Transverse colon (tissue), 4 donors: ENCODE data around the gene DHDH.
"Not testable (repeated sequence)": the region's sequence is repeated elsewhere in the genome, so short reads cannot be mapped to it uniquely, and the experiment has no call there.

Experiments used
- POLR2A ChIP-seq: fragments of 450-650 bp; IDR thresholded peaks from one replicate; pipeline ENCODE4 v1.6.1; 2016; ENCODE audit warnings: antibody characterized with exemption, mild to moderate bottlenecking, moderate library complexity
- POLR2AphosphoS5 ChIP-seq, 3 donors: sonication (generic); formaldehyde crosslinking; IDR thresholded peaks; one replicate each; pipeline ENCODE4 v1.6.1; 2016; ENCODE audit warnings: antibody characterized with exemption in 3 of 3
- TF ChIP-seq, protein P1 (sequence below), 5 experiments: fragments of 200-600 bp in 3 of 5; fragments of 450-650 bp in 2 of 5; sonication (generic) in 3 of 5; IDR thresholded peaks; 1 replicate in 2 of 5; 2 replicates in 3 of 5; pipeline ENCODE4 v1.5.1; 2016 to 2017; ENCODE audit warnings: antibody characterized with exemption in 5 of 5, inconsistent platforms in 3 of 5, mild to moderate bottlenecking in 2 of 5, moderate library complexity in 1 of 5

- not testable (repeated sequence) for TF ChIP-seq POLR2A; POLR2AphosphoS5 (IDR thresholded peaks at IDR 0.05)
- TF ChIP-seq, protein P1, sequence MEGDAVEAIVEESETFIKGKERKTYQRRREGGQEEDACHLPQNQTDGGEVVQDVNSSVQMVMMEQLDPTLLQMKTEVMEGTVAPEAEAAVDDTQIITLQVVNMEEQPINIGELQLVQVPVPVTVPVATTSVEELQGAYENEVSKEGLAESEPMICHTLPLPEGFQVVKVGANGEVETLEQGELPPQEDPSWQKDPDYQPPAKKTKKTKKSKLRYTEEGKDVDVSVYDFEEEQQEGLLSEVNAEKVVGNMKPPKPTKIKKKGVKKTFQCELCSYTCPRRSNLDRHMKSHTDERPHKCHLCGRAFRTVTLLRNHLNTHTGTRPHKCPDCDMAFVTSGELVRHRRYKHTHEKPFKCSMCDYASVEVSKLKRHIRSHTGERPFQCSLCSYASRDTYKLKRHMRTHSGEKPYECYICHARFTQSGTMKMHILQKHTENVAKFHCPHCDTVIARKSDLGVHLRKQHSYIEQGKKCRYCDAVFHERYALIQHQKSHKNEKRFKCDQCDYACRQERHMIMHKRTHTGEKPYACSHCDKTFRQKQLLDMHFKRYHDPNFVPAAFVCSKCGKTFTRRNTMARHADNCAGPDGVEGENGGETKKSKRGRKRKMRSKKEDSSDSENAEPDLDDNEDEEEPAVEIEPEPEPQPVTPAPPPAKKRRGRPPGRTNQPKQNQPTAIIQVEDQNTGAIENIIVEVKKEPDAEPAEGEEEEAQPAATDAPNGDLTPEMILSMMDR (IDR thresholded peaks at IDR 0.05), result not testable (repeated sequence)
Measured at GRCh38 chr19:48903788-48904187, 29.7 kb upstream of the DHDH start.
